GM18951 (cell line): ENCODE results near the gene SORCS3.

ENCODE experiments used
- POLR2A ChIP-seq: IDR thresholded peaks from 4 replicates; pipeline ENCODE4 v1.6.1; 2011; ENCODE audit warnings: mild to moderate bottlenecking; ENCODE audit not compliant: insufficient read length, insufficient read depth; ENCODE audit errors: extremely low read depth
- in situ Hi-C: fragments of 300-500 bp; cut with MboI; formaldehyde crosslinking; loops from one replicate; pipeline ENCODE4 v1.12.0; 2022; ENCODE audit warnings: low sequenced_read_pairs, mixed read lengths, inconsistent platforms; ENCODE audit not compliant: unreplicated experiment

SORCS3 gene

GRCh38 chr10:105096316-105096715, 455.2 kb downstream of the SORCS3 start:
- in situ Hi-C loops = no loop called here
- TF ChIP-seq POLR2A = no peak

GRCh38 chr10:105102977-105103376, 461.9 kb downstream of the SORCS3 start:
- TF ChIP-seq POLR2A = no peak
- in situ Hi-C loops = no loop called here

GRCh38 chr10:105104297-105104696, 463.2 kb downstream of the SORCS3 start:
- no peak for TF ChIP-seq POLR2A
- in situ Hi-C loops = no loop called here

GRCh38 chr10:105109164-105109563, 468.1 kb downstream of the SORCS3 start:
- in situ Hi-C loops = no loop called here
- TF ChIP-seq POLR2A = no peak

DNA sequence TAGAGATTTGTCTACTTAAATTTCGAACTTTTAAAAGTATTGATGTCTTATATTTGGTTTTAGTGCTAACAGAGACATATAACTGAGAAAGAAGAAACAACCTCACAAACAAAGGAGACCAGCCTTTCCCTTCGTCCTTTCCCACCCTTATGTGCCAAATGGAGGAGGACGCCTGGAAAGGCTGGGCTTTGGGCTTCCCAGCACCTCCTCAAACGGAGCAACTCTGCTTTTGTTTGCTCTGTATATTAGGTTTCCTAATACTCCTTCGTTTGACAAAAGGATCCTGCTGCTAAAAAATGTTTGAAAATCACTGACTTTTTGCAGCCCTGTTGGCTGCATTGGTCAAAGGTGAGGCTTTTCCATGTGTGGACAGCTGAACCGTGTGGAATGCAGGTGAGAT, 471.8 kb downstream of the SORCS3 start:
- TF ChIP-seq POLR2A = no peak
- in situ Hi-C loops = no loop called here

- TF ChIP-seq POLR2A = no peak
- in situ Hi-C loops = no loop called here
Observed at GRCh38 chr10:105113666-105114065, 472.6 kb downstream of the SORCS3 start.

DNA sequence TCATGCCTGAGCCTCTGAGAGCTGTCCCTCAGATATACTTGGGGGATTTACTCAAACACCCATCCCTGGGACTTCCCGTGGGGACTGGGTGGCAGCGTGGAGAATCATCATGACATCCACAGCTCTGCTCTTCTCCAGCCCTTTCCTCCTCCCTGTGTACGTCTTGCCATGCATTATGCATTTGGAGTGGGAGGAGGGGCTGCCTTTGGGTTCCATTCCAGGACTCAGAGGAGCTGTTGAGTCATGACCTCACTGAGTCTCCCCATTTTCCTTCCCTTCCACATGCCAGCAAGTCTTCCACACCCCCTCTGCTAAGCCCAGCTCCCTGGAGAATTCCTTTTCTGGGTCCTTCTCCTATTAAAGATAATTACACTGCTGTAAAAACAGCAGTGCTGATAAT, 480.7 kb downstream of the SORCS3 start:
- no peak for TF ChIP-seq POLR2A
- in situ Hi-C loops = no loop called here

DNA sequence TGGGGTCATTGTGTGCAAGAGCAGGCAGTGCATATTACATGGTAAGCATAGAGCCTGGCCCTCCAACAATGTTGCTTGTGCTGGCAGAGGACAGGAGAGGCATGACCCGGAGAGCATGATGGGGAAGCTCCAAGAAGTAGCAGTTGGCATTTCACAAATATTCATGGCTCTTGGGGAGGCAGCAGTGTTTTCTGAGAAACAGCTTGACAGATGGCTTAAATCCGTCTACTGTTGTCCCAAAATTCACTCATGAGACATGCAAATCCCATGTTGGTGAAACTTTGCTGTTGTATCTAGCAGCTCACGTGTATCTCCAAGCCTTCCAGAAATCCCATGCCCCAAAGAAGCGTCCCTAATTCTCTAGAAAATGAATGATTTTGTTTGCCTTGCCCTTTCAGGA, 487.0 kb downstream of the SORCS3 start:
- no peak for TF ChIP-seq POLR2A
- in situ Hi-C loops = no loop called here

GRCh38 chr10:105138358-105138757, 497.3 kb downstream of the SORCS3 start:
- no peak for TF ChIP-seq POLR2A
- in situ Hi-C loops = no loop called here

GRCh38 chr10:105139363-105139896, 498.3 kb downstream of the SORCS3 start:
- no peak for TF ChIP-seq POLR2A
- in situ Hi-C loops = no loop called here

DNA sequence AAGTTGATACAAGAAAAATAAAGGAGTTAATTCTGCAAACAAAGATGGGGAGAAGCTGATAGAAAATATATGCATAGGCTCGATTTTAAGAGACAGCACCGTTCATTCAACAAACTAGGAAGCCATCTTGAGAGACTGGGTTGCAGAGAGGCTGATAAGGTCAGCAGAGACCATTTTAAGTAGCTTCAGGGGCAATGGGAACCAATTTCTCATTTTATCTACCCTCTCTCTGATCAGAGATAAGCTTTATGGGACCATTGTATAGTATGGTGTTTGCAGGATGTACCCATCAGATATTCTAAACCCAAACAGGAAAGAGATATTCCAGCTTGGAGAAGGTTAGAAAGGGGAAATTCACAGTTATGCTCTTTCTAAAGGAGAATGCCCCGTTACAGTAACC, 499.5 kb downstream of the SORCS3 start:
- in situ Hi-C loops = no loop called here
- TF ChIP-seq POLR2A = no peak

- TF ChIP-seq POLR2A = no peak
- in situ Hi-C loops = no loop called here
Observed at GRCh38 chr10:105145711-105146110, 504.6 kb downstream of the SORCS3 start.

- in situ Hi-C loops = no loop called here
- no peak for TF ChIP-seq POLR2A
Observed at GRCh38 chr10:105146436-105146835, 505.3 kb downstream of the SORCS3 start.

DNA sequence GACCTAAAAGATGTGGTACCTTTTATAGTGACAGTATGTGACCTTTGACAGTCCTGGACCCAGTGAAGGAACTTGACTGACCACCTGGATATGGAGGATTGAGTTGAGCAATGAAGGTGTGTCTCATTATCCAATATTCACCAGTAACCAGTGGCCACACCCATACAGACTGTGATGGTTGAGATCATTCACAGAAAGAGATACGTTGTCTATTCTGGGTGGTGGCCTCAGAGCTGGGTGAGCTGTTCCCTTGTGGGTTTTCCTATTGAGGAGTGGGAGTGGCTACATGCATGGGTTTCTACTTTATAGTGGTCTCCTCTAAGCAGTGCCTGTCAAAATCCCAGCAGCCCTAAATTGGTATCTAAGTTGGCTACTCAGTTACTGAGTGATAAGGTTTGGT, 507.4 kb downstream of the SORCS3 start:
- no peak for TF ChIP-seq POLR2A
- in situ Hi-C loops = no loop called here

- in situ Hi-C loops = no loop called here
- TF ChIP-seq POLR2A = no peak
Observed at GRCh38 chr10:105148921-105149320, 507.8 kb downstream of the SORCS3 start.
